GM21717 (cell line): ENCODE measurements around the gene PON2.

Source experiments
- ATAC-seq: cut with Tn5 transposase; IDR thresholded peaks from one replicate; pipeline ENCODE4 v1.9.1; 2021; ENCODE audit warnings: mild to moderate bottlenecking, moderate library complexity; ENCODE audit not compliant: unreplicated experiment

PON2 gene

GRCh38 chr7:95446618-95447017, 11.8 kb upstream of the PON2 start:
- ATAC-seq, result no peak

GRCh38 chr7:95444796-95445195, 10.0 kb upstream of the PON2 start:
- ATAC-seq, result no peak

- ATAC-seq, result no peak
These were observed 6.4 kb upstream of the PON2 start for GRCh38 chr7:95441042-95441823.

DNA sequence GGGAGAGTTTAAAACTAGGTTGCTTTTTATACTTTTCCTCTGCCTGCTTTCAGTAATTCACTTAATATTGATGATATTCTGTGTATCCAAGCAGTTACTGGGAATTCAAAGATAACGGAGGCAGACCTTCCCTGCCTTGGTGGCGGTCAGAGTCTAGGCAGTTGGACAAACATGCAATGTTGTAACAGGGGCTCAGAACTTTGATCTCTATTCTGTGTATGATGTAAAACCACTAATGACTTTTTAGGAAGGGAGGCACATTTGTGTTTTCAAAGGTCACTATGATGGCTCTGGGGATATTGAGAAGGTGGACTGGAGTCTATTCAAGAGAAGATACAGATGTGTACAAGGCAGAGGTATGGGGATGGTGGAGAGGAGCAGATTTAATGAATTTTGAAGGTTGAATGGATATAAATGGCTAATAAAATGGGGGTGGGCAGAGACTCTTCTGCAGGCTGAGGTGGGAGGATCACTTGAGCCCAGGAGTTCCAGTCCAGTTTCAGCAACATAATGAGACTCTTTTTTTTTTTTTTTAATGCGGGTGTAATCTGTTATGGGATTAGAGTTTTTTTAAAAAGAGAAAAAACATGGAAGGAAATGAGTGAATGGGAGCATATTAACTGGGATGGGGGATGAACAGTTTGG, 5.7 kb upstream of the PON2 start:
- ATAC-seq, result no peak

- ATAC-seq, result no peak
These were observed 1.6 kb upstream of the PON2 start for GRCh38 chr7:95436407-95436806.

DNA sequence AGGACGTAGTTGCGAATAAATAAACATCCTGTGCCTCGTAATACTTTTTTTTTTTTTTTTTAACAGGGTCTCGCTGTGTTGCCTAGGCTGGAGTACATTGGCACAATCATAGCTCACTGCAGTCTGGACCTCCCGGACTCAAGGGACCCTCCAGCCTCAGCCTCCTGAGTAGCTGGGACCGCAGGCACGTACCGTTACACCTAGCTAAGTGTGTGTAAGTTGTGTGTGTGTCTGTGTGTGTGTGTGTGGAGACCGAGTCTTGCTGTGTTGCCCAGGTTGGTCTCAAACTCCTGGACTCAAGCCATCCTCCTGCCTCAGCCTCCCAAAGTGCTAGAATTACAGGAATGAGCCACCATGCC, 573 bp upstream of the PON2 start:
- no peak for ATAC-seq

GRCh38 chr7:95433952-95434556, 774 bp downstream of the PON2 start:
- ATAC-seq, result peak; percentile 14

DNA sequence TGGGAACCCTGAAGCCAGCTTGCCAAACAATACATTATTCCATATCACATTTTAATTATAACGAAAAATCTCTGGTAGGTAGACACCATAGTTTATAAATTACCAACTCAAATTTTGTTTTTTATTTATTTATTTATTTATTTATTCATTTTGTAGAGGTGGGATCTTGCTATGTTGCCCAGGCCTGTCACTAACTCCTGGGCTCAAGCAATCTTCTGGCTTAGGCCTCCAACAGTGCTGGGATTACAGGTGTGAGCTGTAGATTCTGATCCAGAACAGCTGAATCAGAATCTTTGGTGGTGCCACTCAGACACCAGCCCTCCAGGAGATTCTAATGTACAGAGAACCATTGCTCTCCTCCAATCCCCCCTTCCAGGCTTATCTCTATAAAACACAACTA, 1.7 kb downstream of the PON2 start:
- no peak for ATAC-seq

GRCh38 chr7:95432606-95433005, 2.2 kb downstream of the PON2 start:
- ATAC-seq, result no peak

GRCh38 chr7:95430864-95431263, 4.0 kb downstream of the PON2 start:
- no peak for ATAC-seq

DNA sequence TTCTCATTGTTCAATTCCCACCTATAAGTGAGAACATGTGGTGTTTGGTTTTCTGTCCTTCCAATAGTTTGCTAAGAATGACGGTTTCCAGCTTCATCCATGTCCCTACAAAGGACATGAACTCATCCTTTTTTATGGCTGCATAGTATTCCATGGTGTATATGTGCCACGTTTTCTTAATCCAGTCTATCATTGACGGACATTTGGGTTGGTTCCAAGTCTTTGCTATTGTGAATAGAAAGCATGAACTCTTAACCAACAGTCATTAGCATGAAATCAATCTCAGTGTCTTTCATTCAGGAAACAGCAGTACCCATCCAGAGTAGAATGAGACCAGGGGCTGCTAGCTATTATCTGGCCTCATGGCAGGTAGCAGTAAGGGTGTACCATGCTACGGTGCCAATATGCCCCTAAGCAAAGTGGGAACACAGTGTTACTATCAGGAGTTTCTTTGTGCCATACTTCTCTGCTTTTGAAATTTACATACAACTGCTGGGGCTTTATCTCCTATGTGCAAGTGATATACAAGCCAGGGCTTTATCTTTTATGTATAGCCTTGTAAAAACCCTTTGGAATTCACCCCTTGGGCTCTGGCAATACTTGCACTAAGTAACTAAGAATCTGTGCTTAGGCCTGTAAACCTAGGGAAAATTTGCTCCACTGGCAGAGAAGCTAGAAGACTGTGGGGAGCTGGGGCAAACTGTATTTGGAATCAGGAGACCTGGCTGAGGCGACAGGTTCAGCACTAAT, 5.4 kb downstream of the PON2 start:
- no peak for ATAC-seq

GRCh38 chr7:95427914-95428516, 6.8 kb downstream of the PON2 start:
- no peak for ATAC-seq

DNA sequence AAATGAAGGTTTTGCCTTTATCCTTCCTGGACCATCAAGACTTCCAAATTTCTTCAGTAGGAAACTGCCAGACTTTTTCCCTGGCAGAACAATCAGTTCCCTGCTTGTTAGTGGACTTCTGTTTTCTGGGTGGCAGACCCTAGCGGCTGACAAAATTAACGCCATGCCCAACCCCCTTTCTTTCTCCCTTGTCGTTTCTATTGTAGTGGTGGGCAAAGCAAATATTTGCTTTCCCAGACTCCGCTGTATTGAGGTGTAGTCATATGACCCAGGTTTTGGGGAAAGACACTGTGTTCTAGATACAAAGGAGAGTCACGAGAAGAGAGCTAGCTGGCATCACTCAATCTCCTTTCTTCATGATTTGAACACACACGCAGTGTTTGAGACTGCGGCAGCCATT, 7.7 kb downstream of the PON2 start:
- no peak for ATAC-seq

- no peak for ATAC-seq
These were observed 9.1 kb downstream of the PON2 start for GRCh38 chr7:95425694-95426093.

DNA sequence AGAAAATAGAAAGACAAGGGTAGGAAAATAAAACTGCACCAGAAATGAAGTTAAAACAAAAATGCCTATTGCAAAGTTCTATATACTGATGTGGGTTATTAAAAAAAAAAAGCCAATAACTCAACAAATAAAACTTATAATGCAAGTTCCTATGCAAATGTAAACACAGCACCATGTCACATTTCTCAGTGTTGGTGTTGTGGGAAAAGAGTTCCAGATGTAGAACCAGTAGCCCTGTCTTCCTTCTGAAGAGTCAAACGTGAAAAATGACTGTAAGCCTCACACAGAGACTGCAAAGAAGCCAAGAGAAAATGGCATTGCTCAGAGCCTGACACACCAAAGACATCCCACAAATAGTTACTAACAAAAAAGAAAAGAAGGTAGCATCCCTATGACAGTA, 10.1 kb downstream of the PON2 start:
- no peak for ATAC-seq

DNA sequence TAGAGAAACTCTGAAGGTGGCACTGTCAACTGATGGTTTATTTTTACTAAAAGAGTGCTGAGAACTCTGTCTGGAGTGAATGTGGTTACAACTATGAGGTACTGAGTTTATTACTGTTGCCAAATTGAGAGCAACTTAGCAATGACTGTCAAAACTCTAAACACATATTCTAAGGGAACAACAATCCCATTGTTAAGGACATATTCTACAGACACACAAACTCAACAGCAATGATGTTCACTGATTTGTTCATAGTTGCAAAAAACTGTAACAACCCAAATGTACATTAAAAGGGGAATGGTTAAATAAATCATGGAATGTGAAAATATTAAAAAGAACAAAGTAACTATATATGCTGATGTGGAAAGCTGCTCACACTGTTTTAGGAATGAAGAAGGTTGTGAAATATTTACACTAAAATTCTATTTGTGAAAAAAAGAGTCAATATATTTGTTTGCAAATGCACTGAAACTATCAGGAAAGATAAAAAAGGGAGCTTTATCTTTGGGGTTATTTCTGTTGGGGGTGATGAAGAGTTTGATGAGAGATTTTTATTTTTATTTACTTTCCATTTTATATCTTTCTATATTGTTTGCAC, 12.9 kb downstream of the PON2 start:
- ATAC-seq, result no peak

GRCh38 chr7:95421000-95421846, 13.6 kb downstream of the PON2 start:
- ATAC-seq, result no peak

DNA sequence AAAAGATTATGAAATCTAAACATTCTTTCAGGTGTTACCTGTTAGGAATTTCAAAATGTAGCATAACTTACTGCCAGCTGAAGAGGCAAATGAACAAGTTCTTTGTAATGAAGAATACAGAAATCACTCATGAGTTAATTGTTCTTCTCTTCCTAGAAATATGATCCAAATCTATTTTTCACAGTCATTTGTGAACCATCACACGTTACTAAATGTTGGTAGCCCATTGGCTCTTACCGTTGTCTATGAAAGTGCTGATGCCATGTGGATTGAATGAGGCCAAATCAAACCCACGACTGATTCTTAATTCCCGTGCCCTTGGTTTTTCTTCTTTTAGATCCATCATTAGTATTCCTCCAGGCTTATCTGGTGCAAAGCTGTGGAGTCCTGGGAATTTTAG, 22.8 kb downstream of the PON2 start:
- ATAC-seq, result no peak

DNA sequence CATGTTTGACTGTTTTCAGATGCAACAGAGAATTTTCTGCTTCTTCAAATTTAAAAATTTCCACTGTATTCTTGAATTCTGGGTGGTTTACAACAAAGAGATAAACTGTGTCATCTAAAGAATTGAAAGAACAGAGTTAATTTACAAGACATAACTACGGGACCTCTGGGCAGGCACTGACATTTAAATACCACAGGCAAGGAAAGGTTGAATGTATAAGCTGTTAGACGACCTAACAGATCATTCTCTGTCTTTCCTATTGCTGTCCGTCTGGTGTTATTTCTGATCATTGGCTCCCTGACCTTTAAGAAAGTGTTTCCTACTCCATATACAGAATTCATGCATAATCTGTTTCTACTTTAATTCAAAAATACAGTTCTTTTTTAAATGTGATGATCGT, 23.2 kb downstream of the PON2 start:
- ATAC-seq, result no peak

DNA sequence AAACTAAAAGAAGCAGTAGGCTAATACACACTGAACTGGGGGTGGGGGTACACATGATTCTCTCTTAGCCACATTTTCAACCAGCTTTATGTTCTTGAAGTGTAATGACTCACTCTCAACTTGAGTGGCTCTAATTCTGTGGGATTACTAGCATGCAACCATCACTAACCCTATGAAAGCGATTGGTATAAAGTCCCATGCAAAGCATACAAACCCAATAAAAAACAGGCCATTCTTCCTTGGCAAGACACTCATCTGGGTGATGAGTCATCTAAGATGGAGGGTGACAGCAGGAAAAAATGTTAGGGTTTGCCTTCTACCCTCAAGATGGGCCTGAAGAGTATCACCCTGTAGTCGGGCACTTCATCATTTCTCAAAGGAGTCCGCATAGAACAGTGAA, 23.8 kb downstream of the PON2 start:
- ATAC-seq, result no peak
